ENCODE measurements around the gene HDDC2.

The HDDC2 gene

GRCh38 chr6:125267806-125268523 is 33.8 kb downstream of the HDDC2 start:
- Histone ChIP-seq H3K27me3 (ENCODE audit: insufficient read depth, poor library complexity, severe bottlenecking) (no peaks in the 10 kb centered on the region), H3K27ac (replicated peaks) (no peak overlapping the region), H3K4me3 (replicated peaks; ENCODE audit: insufficient read depth, low read length) (no peak overlapping the region)
- no peak for DNase-seq (ENCODE audit: low read depth in 1 of 2, low spot score in 1 of 2)
- TF ChIP-seq CTCF (IDR thresholded peaks at IDR 0.05; ENCODE audit: insufficient read depth, low read length) (no peak), GABPA (IDR thresholded peaks at IDR 0.05; ENCODE audit: low read depth) (no peak), POLR2AphosphoS5 (IDR thresholded peaks at IDR 0.05; ENCODE audit: low read depth) (no peak), SPI1 (IDR thresholded peaks at IDR 0.05; ENCODE audit: borderline replicate concordance, low read depth) (no peak), REST (IDR thresholded peaks at IDR 0.05; ENCODE audit: insufficient replicate concordance, low read depth) (no peak)

GRCh38 chr6:125264476-125264875 is 37.3 kb downstream of the HDDC2 start:
- Histone ChIP-seq H3K27me3 (ENCODE audit: insufficient read depth, poor library complexity, severe bottlenecking) (no peaks in the 10 kb centered on the region), H3K27ac (replicated peaks) (no peak overlapping the region), H3K4me3 (replicated peaks; ENCODE audit: insufficient read depth, low read length) (no peak overlapping the region)
- TF ChIP-seq GABPA (IDR thresholded peaks at IDR 0.05; ENCODE audit: low read depth) = no peak
- no peak for TF ChIP-seq SPI1 (IDR thresholded peaks at IDR 0.05; ENCODE audit: borderline replicate concordance, low read depth)
- no peak for DNase-seq (ENCODE audit: low read depth in 1 of 2, low spot score in 1 of 2)

- no peak overlapping the region for H3K27ac ChIP-seq (replicated peaks)
- TF ChIP-seq CTCF (IDR thresholded peaks at IDR 0.05; ENCODE audit: insufficient read depth, low read length) = no peak
- TF ChIP-seq SPI1 (IDR thresholded peaks at IDR 0.05; ENCODE audit: borderline replicate concordance, low read depth) = peak; percentile 48; the same call in 1 of the 2 replicates
- no peaks in the 10 kb centered on the region for H3K27me3 ChIP-seq (ENCODE audit: insufficient read depth, poor library complexity, severe bottlenecking)
- peak in 1 of 2 experiments; percentile 13 for DNase-seq (ENCODE audit: low read depth in 1 of 2, low spot score in 1 of 2)
- H3K4me3 ChIP-seq (replicated peaks; ENCODE audit: insufficient read depth, low read length) = no peak overlapping the region
Observed at GRCh38 chr6:125262016-125263013, 39.5 kb downstream of the HDDC2 start.

GRCh38 chr6:125259354-125259736 is 42.4 kb downstream of the HDDC2 start:
- no peak overlapping the region for H3K4me3 ChIP-seq (replicated peaks; ENCODE audit: insufficient read depth, low read length)
- no peak overlapping the region for H3K27ac ChIP-seq (replicated peaks)
- no peaks in the 10 kb centered on the region for H3K27me3 ChIP-seq (ENCODE audit: insufficient read depth, poor library complexity, severe bottlenecking)
- no peak for TF ChIP-seq CTCF (IDR thresholded peaks at IDR 0.05; ENCODE audit: insufficient read depth, low read length)
- TF ChIP-seq REST (IDR thresholded peaks at IDR 0.05; ENCODE audit: insufficient replicate concordance, low read depth) = no peak
- no peak for TF ChIP-seq SPI1 (IDR thresholded peaks at IDR 0.05; ENCODE audit: borderline replicate concordance, low read depth)
- no peak for TF ChIP-seq POLR2AphosphoS5 (IDR thresholded peaks at IDR 0.05; ENCODE audit: low read depth)
- no peak for TF ChIP-seq GABPA (IDR thresholded peaks at IDR 0.05; ENCODE audit: low read depth)
- no peak for DNase-seq (ENCODE audit: low read depth in 1 of 2, low spot score in 1 of 2)
